SK-N-SH treated with all-trans-retinoic acid at 6 μM for 48 hours (cell line): ENCODE results near the gene GBF1.

ENCODE experiments used
- ARNTL ChIP-seq: fragments of 450-650 bp; formaldehyde crosslinking; IDR thresholded peaks from 2 replicates; pipeline ENCODE4 v1.5.0; 2020; ENCODE audit warnings: low read depth, mild to moderate bottlenecking, moderate library complexity, borderline replicate concordance
- CREB5 ChIP-seq: fragments of 250-450 bp; sonication (Bioruptor Pico); IDR thresholded peaks from 2 replicates; pipeline ENCODE4 v1.5.1; 2020; ENCODE audit warnings: low read depth, mild to moderate bottlenecking, moderate library complexity
- ESRRG ChIP-seq: fragments of 250-450 bp; sonication (Bioruptor Pico); IDR thresholded peaks from 2 replicates; pipeline ENCODE4 v1.6.1; 2021; ENCODE audit warnings: mild to moderate bottlenecking
- RARB ChIP-seq: fragments of 250-450 bp; sonication (Bioruptor Pico); IDR thresholded peaks from 2 replicates; pipeline ENCODE4 v1.8.0; 2021; ENCODE audit warnings: mild to moderate bottlenecking, moderate library complexity
- TOX ChIP-seq: fragments of 250-450 bp; sonication (Bioruptor Pico); IDR thresholded peaks from 2 replicates; pipeline ENCODE4 v1.8.0; 2021; ENCODE audit warnings: mild to moderate bottlenecking, moderate library complexity, borderline replicate concordance
- ZFP3 ChIP-seq: fragments of 250-450 bp; sonication (Bioruptor Pico); IDR thresholded peaks from 2 replicates; pipeline ENCODE4 v1.5.0; 2020; ENCODE audit warnings: mild to moderate bottlenecking, moderate library complexity
- TF ChIP-seq, protein P1 (sequence below): fragments of 250-450 bp; sonication (Bioruptor Pico); IDR thresholded peaks from 2 replicates; pipeline ENCODE4 v1.8.0; 2020; ENCODE audit warnings: mild to moderate bottlenecking, moderate library complexity, borderline replicate concordance

GRCh38 chr10:102402512-102402896, 157.2 kb downstream of the GBF1 start:
- TF ChIP-seq TOX (CRISPR knock-in tag) (no peak), RARB (CRISPR knock-in tag) (no peak), ESRRG (no peak), ARNTL (CRISPR knock-in tag) (no peak), CREB5 (CRISPR knock-in tag) (no peak), ZFP3 (CRISPR knock-in tag) (no peak)
- TF ChIP-seq, protein P1, sequence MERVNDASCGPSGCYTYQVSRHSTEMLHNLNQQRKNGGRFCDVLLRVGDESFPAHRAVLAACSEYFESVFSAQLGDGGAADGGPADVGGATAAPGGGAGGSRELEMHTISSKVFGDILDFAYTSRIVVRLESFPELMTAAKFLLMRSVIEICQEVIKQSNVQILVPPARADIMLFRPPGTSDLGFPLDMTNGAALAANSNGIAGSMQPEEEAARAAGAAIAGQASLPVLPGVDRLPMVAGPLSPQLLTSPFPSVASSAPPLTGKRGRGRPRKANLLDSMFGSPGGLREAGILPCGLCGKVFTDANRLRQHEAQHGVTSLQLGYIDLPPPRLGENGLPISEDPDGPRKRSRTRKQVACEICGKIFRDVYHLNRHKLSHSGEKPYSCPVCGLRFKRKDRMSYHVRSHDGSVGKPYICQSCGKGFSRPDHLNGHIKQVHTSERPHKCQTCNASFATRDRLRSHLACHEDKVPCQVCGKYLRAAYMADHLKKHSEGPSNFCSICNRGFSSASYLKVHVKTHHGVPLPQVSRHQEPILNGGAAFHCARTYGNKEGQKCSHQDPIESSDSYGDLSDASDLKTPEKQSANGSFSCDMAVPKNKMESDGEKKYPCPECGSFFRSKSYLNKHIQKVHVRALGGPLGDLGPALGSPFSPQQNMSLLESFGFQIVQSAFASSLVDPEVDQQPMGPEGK (CRISPR knock-in tag) = no peak
